ENCODE data around the gene RFX7.

RFX7 gene

DNA sequence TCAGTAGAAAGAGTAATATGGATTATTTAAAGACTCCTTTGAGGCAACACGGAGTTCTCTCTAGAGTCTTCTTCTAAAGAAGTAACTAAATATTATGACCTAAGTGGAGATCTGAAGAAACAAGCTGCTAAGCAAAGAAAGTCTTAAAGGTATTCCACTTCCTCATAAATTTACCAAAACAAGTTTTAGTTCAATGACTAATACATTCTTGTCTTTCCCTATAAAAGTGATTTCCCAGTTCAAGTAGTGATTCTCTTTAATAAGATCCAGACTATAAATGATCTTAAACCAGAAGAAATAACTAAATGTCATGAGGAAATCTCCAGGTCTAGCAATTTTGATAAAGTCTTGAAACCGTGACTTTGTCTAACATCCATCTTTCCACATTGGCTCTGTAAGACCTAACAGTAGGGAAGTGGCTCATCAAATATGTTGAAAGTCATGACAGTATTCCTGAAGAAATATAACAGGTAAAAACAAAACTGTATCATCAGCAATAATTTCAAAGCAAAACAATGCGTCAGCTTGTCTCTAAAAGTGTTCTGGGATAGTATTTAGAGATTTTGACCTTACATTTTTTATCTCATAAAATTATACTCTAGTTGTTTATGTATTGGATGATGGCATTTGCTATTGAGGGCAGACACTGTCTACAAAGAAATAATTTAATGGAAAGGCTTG, 198.5 kb downstream of the RFX7 start:
- DNase-seq (ENCODE audit: low read depth) = peak; percentile 19

DNA sequence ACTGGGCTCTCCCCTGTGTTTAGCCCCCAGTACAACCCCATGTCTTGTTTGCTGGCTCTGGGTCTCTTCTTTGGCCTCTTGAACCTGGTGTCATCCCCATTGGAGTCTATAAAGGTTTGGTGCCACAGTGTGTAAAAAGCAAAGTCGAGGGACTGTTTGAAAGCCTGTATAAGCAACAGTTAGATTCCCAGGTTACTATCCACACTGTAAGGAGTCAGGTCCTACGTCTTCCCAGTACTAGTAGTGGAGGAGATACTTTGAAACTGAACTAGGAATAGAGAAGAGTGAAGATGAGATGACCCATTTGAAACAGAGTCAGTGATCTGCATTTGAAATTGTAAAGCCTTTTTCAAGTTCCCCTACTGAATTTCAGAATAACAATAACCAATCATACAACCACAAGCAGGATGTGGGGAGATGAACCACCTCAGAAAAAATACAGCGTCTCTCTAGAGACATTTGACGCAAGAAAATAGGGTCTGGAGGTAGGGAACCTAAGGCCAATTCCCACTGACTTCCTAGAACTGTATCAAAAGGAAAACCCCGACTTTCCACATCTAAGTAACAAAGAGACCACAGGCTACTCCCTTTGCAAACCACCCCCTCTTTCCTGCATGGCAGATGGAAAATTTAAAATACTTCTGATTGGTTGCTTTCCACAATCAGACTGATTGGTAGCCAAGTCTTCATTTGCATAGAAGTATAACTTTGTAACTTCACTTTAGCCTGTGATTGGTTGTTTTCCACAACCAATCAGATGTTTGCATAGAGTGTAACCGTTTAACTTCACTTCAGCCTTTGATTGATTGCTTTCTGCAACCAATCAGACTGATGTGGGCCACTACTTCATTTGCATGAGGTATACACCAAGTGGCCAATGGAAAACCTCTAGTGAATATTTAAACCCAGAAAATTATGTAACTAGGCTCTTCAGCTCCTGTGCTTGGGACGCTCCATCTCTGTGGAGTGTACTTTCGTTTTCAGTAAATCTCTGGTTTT, 200.4 kb downstream of the RFX7 start:
- no peak for DNase-seq (ENCODE audit: low read depth)

DNA sequence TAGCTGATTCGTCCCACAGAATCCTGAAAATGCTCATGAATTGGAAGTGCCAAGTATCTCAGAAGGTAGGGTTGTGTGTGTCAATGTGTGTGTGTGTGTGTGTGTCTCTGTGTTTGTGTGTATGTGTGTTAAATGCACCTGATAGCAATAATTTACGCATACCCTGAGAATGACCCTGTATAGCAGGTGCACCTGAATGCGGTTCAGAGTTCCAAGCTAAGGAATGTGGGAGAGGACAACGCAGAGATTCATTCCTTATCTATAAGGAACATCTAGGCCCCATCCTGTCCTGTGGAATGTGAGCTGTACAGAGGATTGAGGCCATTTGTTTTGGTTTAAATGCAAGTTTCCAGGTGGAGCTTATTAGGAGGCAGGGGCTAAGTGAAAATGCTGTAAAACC, 201.2 kb downstream of the RFX7 start:
- no peak for DNase-seq (ENCODE audit: low read depth)

DNA sequence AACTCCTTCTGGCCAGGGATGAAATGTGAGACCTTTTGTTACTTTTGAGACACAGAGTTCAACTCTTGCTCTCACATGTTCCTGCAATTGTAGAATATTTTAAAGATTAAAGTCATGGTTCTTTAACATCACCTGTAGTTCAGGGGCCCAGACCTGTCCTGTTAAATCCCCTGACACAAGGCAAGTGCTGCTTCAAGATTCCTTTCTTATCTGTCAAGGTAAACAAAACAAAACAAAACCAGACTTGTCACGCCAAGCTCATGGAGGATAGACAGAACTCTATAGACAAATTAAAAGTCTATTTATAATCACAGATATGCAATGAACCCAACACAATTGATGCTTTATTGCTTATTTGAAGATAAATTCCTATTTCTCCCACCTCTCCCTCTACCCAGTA, 201.6 kb downstream of the RFX7 start:
- no peak for DNase-seq (ENCODE audit: low read depth)

DNA sequence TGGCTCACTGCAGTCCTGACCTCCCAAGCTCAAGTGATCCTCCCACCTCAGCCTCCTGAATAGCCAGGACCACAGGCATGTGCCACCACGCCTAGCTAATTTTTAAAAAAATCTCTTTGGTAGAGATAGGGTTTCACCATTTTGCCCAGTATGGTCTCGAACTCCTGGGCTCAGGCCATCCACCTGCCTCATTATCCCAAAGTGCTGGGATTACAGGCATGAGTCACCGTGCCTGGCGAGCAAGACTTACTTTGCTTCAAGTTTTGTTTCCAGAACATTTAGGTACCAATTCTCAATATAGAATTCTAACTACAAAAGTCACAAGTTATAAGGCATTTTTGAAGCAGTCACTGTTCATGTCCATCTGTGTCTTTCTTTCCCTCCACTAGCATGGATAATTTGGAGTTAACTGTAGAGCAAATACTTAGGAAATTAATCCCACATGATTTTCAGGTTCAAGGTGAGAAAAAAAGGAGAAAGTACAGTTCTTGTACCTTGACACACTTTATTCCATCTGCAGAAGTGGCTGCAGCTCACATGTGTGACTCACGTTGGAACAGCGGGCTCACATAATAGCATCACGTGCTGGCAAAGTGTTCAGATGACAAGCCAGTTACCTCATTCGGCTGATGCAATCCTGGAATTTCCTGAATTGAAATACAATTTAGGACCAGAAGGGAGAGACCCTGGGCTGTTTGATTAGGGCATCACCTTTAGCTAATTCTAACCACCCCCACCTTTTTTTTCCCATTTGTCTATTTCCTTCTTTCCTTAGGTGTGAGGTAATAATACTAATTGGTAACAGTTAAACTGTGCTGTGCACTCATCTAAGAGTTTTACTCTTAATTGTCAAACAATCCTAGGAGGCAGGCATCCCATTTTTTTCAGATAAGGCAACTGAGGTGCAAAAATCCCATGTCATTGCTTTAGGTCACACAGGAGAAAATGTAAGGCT, 203.3 kb downstream of the RFX7 start:
- peak; percentile 88 for DNase-seq (ENCODE audit: low read depth)

DNA sequence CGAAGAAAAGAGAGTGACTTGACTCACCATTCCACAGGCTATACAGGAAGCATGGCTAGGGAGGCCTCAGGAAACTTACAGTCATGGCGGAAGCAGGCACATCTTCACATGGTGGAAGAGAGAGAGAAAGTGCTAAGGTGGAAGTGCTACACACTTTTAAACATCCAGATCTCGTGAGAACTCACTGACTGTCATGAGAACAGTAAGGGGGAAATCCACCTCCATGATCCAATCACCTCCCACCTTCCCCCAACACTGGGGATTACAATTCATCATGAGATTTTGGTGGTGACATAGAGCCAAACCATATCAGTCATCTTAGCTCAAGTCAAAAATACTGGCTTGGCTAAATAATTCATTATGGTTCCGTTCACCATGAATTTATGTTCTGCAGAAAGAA, 205.0 kb downstream of the RFX7 start:
- no peak for DNase-seq (ENCODE audit: low read depth)

DNA sequence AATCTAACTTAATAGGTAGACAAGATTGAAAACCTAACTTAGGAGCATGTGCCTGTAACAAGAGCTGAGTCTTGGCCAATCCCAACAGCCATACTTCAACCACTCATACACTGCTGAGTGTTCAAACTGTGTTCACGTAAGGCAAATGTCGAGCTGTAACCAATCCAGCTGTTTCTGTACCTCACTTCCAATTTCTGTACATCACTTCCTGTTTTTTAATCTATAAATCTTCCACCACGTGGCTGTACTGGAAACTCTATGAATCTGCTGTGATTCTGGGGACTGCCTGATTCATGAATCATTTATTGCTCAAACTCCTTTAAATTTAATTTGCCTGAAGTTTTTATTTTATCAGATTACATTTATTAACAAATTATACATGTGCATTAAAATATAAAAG, 205.7 kb downstream of the RFX7 start:
- no peak for DNase-seq (ENCODE audit: low read depth)

Data from GM04504 (cell line).